ENCODE results near the gene PAPSS1. TPM values are rescaled to one million over a fixed set of nuclear protein-coding genes. Genes with fewer than 3 reads are reported as not detected.

Gene PAPSS1
- total and polyA plus RNA-seq, 10 donors = 22.7 to 73.8 (median 26.8) TPM

- TF ChIP-seq POLR2AphosphoS5 (IDR thresholded peaks at IDR 0.05) (no peak), POLR2A (IDR thresholded peaks at IDR 0.05) (no peak), CTCF (IDR thresholded peaks at IDR 0.05 in 8 of 11, conservative IDR thresholded peaks at IDR 0.05 in 3 of 11) (no peak)
These were observed 31.6 kb downstream of the PAPSS1 start for GRCh38 chr4:107688421-107688820.

DNA sequence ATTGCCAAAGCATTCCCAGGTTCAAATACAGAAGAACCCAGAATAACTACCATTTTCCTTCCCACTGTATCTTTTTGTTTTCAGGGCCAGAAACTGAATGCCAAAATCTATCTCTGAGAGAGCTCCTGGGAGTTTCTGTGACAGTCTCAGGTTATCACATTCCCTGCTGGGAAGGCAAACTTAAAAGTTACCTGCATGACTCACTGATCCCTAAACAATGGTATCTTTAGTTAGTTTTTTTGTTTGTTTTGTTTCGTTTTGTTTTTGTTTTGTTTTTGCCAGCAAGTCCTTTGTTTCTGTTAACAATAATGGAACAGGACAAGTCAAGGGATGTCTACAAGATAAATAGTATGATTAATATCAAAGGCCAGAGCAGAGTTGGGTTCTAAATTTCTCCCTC, 34.3 kb downstream of the PAPSS1 start:
- Histone ChIP-seq H3K36me3 (peaks cover 0 to 66% (median 11%) of the 10 kb centered on the region in 6 donors), H3K4me3 (no peak overlapping the region), H3K9me3 (no peaks in the 10 kb centered on the region), H3K27ac (no peak overlapping the region), H3K27me3 (replicated peaks in 1 of 7) (no peaks in the 10 kb centered on the region), H3K4me1 (no peaks in the 10 kb centered on the region)
- intact Hi-C loops (cut with DNase I; ENCODE audit: low total_unique reads) = no loop called here
- no peak for TF ChIP-seq POLR2A (IDR thresholded peaks at IDR 0.05)
- TF ChIP-seq CTCF (IDR thresholded peaks at IDR 0.05 in 8 of 11, conservative IDR thresholded peaks at IDR 0.05 in 3 of 11) = no peak
- no peak for TF ChIP-seq POLR2AphosphoS5 (IDR thresholded peaks at IDR 0.05)
- WGBS, 5 donors = 84 to 98% (median 96%) methylated on average over 1 of the region's 1 CpG
- no peak for DNase-seq

More at GRCh38 chr4:107688421-107688820, 31.6 kb downstream of the PAPSS1 start:
- H3K27ac ChIP-seq = no peak overlapping the region
- 81 to 97% (median 91%) methylated on average over 1 of the region's 1 CpG for WGBS, 5 donors
- no peaks in the 10 kb centered on the region for H3K27me3 ChIP-seq (replicated peaks in 1 of 7)
- intact Hi-C loops (cut with DNase I; ENCODE audit: low total_unique reads) = no loop called here
- no peak for DNase-seq
- H3K4me1 ChIP-seq = peaks cover 0 to 6% (median 1%) of the 10 kb centered on the region in 6 donors
- no peaks in the 10 kb centered on the region for H3K9me3 ChIP-seq
- H3K4me3 ChIP-seq = no peak overlapping the region
- H3K36me3 ChIP-seq = peaks cover 0 to 65% (median 6%) of the 10 kb centered on the region in 6 donors

GRCh38 chr4:107683873-107684272, 36.2 kb downstream of the PAPSS1 start:
- TF ChIP-seq POLR2A (IDR thresholded peaks at IDR 0.05) = no peak
- no peak for TF ChIP-seq POLR2AphosphoS5 (IDR thresholded peaks at IDR 0.05)
- no peak for TF ChIP-seq CTCF (IDR thresholded peaks at IDR 0.05 in 8 of 11, conservative IDR thresholded peaks at IDR 0.05 in 3 of 11)
- H3K27ac ChIP-seq = no peak overlapping the region
- H3K27me3 ChIP-seq (replicated peaks in 1 of 7) = no peaks in the 10 kb centered on the region
- no peak overlapping the region for H3K4me3 ChIP-seq
- peaks cover 0 to 10% (median 0%) of the 10 kb centered on the region in 8 donors for H3K9me3 ChIP-seq
- no peak for DNase-seq
- intact Hi-C loops (cut with DNase I; ENCODE audit: low total_unique reads) = no loop called here
- H3K36me3 ChIP-seq = peaks cover 0 to 79% (median 15%) of the 10 kb centered on the region in 6 donors
- no peaks in the 10 kb centered on the region for H3K4me1 ChIP-seq

DNA sequence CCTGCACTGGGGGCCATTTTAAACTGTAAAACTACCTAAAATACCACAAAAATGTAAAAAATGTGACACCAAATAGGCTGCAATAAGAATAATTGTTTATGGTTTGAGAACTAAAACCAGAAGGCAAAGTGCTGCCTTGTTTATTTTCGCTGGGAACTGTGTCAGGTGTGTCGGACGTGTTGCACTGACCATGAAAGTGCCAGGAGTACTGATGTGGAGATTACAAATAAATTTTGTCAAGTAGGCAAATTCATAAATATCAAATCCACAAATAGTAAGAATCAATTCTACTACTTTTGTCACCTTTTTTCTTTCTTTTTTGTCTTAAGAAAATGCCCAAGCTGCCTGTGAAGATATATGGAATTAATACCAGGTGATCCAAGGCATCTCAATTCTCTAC, 37.7 kb downstream of the PAPSS1 start:
- intact Hi-C loops (cut with DNase I; ENCODE audit: low total_unique reads) = no loop called here
- H3K9me3 ChIP-seq = peaks cover 0 to 11% (median 0%) of the 10 kb centered on the region in 8 donors
- H3K27me3 ChIP-seq (replicated peaks in 1 of 7) = no peaks in the 10 kb centered on the region
- 94 to 98% (median 95%) methylated on average over 3 of the region's 3 CpGs for WGBS, 5 donors
- H3K36me3 ChIP-seq = peaks cover 0 to 91% (median 19%) of the 10 kb centered on the region in 6 donors
- TF ChIP-seq POLR2AphosphoS5 (IDR thresholded peaks at IDR 0.05) = no peak
- TF ChIP-seq CTCF (IDR thresholded peaks at IDR 0.05 in 8 of 11, conservative IDR thresholded peaks at IDR 0.05 in 3 of 11) = no peak
- no peak for TF ChIP-seq POLR2A (IDR thresholded peaks at IDR 0.05)
- H3K4me1 ChIP-seq = no peaks in the 10 kb centered on the region
- DNase-seq = no peak
- H3K4me3 ChIP-seq = no peak overlapping the region
- H3K27ac ChIP-seq = no peak overlapping the region
